ENCODE results near the gene ODF2L. TPM values are rescaled to one million over a fixed set of nuclear protein-coding genes. Genes with fewer than 3 reads are reported as not detected.

The ODF2L gene
- total RNA-seq, 3 donors from 2014 or later: 39.8 to 122 (median 72.8) TPM

DNA sequence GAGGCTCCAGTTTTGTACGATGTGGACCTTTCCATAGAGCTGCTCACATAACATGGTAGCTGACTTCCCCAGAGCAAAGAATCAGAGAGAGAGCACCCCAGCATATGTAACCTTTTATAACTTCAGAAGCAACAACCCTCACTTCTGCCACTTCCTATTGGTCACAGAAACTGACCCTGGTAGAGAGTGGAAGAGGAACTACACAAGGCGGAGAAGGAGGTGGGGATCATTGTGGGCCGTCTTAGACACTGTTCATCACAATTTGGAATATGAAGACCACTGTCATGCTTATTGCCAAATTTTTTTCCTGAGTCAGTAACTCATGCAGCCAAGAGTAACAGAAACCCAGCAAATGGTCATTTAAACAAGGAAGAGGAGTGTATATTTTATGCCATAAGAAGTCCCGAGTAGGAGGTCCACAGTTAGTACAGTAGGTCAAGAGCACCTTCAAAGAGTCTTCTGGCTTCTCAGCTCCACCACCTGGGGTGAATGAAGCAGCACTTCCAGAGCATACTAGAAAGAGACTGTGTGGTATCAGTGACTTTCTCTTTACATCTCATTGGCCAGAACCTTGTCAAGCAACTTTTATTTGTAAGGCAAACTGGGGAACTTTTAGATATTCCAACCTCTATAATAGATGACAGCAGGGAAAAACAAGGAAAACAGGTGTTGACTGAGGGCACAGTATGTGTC is 71.8 kb downstream of the ODF2L start:
- intact Hi-C loops (cut with DNase I; ENCODE audit: low total_unique reads): no loop called here

DNA sequence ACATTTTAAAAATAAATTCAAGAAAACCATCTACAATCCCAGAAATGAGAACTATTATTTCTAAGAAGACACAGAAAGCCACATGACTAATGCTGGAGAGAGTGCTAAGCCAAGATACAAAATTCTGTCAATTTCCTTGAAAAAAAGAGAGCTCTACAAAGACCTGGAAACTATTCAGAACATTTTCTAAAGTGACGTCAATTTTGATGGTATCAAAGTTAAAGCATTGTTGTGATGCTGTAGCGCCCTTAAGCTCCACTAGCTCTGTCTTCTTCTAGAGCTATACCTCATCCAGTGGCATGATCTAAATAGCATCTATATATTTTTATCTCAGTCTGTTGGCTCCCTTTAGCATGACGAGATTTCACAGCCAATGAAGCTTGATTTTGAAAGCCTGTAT is 73.9 kb downstream of the ODF2L start:
- Histone ChIP-seq H3K27ac (no peak overlapping the region), H3K4me3 (no peak overlapping the region), H3K36me3 (no peaks in the 10 kb centered on the region), H3K4me1 (no peaks in the 10 kb centered on the region), H3K27me3 (no peaks in the 10 kb centered on the region), H3K9me3 (no peaks in the 10 kb centered on the region)
- no peak for DNase-seq (ENCODE audit: low spot score in 2 of 2)
- TF ChIP-seq POLR2AphosphoS5 (IDR thresholded peaks at IDR 0.05) (no peak), POLR2A (IDR thresholded peaks at IDR 0.05) (no peak)
- TF ChIP-seq, protein P1, sequence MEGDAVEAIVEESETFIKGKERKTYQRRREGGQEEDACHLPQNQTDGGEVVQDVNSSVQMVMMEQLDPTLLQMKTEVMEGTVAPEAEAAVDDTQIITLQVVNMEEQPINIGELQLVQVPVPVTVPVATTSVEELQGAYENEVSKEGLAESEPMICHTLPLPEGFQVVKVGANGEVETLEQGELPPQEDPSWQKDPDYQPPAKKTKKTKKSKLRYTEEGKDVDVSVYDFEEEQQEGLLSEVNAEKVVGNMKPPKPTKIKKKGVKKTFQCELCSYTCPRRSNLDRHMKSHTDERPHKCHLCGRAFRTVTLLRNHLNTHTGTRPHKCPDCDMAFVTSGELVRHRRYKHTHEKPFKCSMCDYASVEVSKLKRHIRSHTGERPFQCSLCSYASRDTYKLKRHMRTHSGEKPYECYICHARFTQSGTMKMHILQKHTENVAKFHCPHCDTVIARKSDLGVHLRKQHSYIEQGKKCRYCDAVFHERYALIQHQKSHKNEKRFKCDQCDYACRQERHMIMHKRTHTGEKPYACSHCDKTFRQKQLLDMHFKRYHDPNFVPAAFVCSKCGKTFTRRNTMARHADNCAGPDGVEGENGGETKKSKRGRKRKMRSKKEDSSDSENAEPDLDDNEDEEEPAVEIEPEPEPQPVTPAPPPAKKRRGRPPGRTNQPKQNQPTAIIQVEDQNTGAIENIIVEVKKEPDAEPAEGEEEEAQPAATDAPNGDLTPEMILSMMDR (IDR thresholded peaks at IDR 0.05): no peak
- intact Hi-C loops (cut with DNase I; ENCODE audit: low total_unique reads): no loop called here

More for the DNA sequence above, 71.8 kb downstream of the ODF2L start:
- no peak overlapping the region for H3K27ac ChIP-seq
- TF ChIP-seq, protein P1 (IDR thresholded peaks at IDR 0.05): no peak
- TF ChIP-seq POLR2AphosphoS5 (IDR thresholded peaks at IDR 0.05) (no peak), POLR2A (IDR thresholded peaks at IDR 0.05) (no peak)
- H3K4me3 ChIP-seq: no peak overlapping the region
- no peaks in the 10 kb centered on the region for H3K27me3 ChIP-seq
- H3K9me3 ChIP-seq: no peaks in the 10 kb centered on the region
- no peaks in the 10 kb centered on the region for H3K4me1 ChIP-seq
- H3K36me3 ChIP-seq: no peaks in the 10 kb centered on the region
- no peak for DNase-seq (ENCODE audit: low spot score in 2 of 2)

DNA sequence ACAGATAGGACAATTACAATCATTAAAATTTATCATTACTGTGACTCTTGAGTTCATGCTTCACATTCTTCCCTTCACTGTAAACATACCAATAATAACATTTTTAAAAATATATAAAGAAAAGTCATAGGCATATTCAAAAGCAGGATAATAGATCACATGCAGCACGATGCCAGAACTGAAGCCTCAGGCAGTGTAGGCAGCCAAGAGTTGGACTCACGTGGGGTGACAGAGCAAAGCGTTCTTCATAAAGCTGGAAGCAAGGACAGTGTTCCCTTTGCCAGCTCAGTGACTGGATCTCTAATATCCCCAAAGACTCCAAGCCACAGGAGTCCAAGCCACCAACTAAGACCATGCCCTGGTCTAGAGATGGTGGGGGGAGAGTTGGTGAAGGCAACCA is 77.7 kb downstream of the ODF2L start:
- no peaks in the 10 kb centered on the region for H3K27me3 ChIP-seq
- no peaks in the 10 kb centered on the region for H3K4me1 ChIP-seq

DNA sequence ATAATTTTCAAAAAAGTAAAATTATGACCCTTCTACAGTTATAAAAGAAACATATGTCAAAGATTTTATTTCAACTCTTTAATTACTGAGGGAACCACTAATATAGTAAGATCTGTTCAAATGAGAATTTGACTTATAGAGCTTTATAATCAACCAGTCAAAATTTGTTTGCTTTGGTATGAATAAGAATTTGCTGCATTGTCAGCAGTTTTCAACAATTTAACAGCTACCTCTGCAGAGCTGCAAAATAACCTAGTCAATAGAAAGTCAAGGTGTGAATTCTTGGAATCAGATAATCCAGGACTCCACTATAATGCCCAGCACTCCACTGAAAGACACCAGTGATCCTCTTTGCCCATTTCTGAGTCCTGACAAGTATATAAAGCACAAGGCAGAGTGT is 78.2 kb downstream of the ODF2L start:
- Histone ChIP-seq H3K9me3 (no peaks in the 10 kb centered on the region), H3K36me3 (no peaks in the 10 kb centered on the region), H3K4me1 (no peaks in the 10 kb centered on the region), H3K27me3 (no peaks in the 10 kb centered on the region), H3K4me3 (no peak overlapping the region), H3K27ac (no peak overlapping the region)
- DNase-seq (ENCODE audit: low spot score in 2 of 2): no peak
- no peak for TF ChIP-seq POLR2AphosphoS5 (IDR thresholded peaks at IDR 0.05)
- TF ChIP-seq, protein P1 (IDR thresholded peaks at IDR 0.05): no peak
- TF ChIP-seq POLR2A (IDR thresholded peaks at IDR 0.05): no peak
- intact Hi-C loops (cut with DNase I; ENCODE audit: low total_unique reads): no loop called here

More for the DNA sequence above, 77.7 kb downstream of the ODF2L start:
- no peaks in the 10 kb centered on the region for H3K9me3 ChIP-seq
- no peak for DNase-seq (ENCODE audit: low spot score in 2 of 2)
- H3K4me3 ChIP-seq: no peak overlapping the region
- H3K36me3 ChIP-seq: no peaks in the 10 kb centered on the region
- TF ChIP-seq POLR2A (IDR thresholded peaks at IDR 0.05) (no peak), POLR2AphosphoS5 (IDR thresholded peaks at IDR 0.05) (no peak)
- TF ChIP-seq, protein P1 (IDR thresholded peaks at IDR 0.05): no peak
- intact Hi-C loops (cut with DNase I; ENCODE audit: low total_unique reads): no loop called here
- H3K27ac ChIP-seq: no peak overlapping the region

DNA sequence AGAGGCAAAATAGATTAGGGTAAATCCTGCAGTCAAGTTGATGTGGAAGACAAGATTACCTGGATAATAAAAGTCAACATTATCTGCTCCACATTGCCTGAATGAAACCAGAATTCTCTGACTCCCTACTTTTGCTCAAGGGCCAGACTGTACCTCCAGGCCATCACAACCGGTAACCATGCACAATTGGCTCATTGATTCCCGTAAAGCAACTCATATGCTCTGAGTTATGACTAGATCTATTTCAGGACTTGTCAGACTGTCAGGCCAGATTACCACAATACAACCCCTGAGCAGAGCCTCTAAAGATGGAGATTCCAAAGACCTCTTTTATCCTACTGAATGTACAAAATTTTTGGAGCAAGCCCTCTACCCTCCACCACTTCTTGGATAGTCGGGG is 90.4 kb downstream of the ODF2L start:
- Histone ChIP-seq H3K27me3 (no peaks in the 10 kb centered on the region), H3K9me3 (no peaks in the 10 kb centered on the region), H3K27ac (no peak overlapping the region), H3K4me1 (no peaks in the 10 kb centered on the region), H3K36me3 (no peaks in the 10 kb centered on the region), H3K4me3 (no peak overlapping the region)
- DNase-seq (ENCODE audit: low spot score in 2 of 2): no peak
- intact Hi-C loops (cut with DNase I; ENCODE audit: low total_unique reads): no loop called here
- no peak for TF ChIP-seq POLR2AphosphoS5 (IDR thresholded peaks at IDR 0.05)
- TF ChIP-seq, protein P1 (IDR thresholded peaks at IDR 0.05): no peak
- TF ChIP-seq POLR2A (IDR thresholded peaks at IDR 0.05): no peak
